Loucy (cell line): ENCODE measurements around the gene PIP5K1A.

Experiments
- CTCF ChIP-seq: fragments of 200-600 bp; sonication (generic); conservative IDR thresholded peaks from 2 replicates; pipeline ENCODE4 v1.5.1; 2014; ENCODE audit warnings: mild to moderate bottlenecking, antibody characterized with exemption, low read length
- EZH2phosphoT487 ChIP-seq: fragments of 200-600 bp; IDR thresholded peaks from 2 replicates; pipeline ENCODE4 v1.6.1; 2018; ENCODE audit warnings: antibody characterized with exemption, mild to moderate bottlenecking, moderate library complexity, borderline replicate concordance

- TF ChIP-seq CTCF = no peak
- no peak for TF ChIP-seq EZH2phosphoT487
These were observed 44.1 kb downstream of the PIP5K1A start for GRCh38 chr1:151242442-151242841.
